Memory B cell (primary cell): ENCODE results near the gene PRSS16.

ENCODE experiments used
- ATAC-seq: fragments of 150-1000 bp; cut with Tn5 transposase; 2 replicates; pipeline ENCODE4 v1.10.0; 2021; ENCODE audit warnings: low read depth, mild to moderate bottlenecking, moderate library complexity
- DNase-seq, 2 donors: peaks; one replicate each; pipeline ENCODE4 v3.0.0; 2022; ENCODE audit warnings: low spot score in 2 of 2
- H3K27ac Mint-ChIP-seq: one replicate; pipeline ENCODE4 v1.8.0; 2022; ENCODE audit warnings: mild to moderate bottlenecking, moderate library complexity, mixed read lengths
- H3K27me3 Mint-ChIP-seq: one replicate; pipeline ENCODE4 v1.8.0; 2022; ENCODE audit warnings: mixed read lengths
- H3K36me3 Mint-ChIP-seq: one replicate; pipeline ENCODE4 v1.8.0; 2022; ENCODE audit warnings: mild to moderate bottlenecking, mixed read lengths
- H3K4me1 Mint-ChIP-seq: one replicate; pipeline ENCODE4 v1.8.0; 2022; ENCODE audit warnings: mixed read lengths
- H3K4me3 Mint-ChIP-seq: one replicate; pipeline ENCODE4 v1.8.0; 2022; ENCODE audit warnings: mild to moderate bottlenecking, moderate library complexity, mixed read lengths
- H3K9me3 Mint-ChIP-seq: one replicate; pipeline ENCODE4 v1.8.0; 2022; ENCODE audit warnings: mixed read lengths

The PRSS16 gene

DNA sequence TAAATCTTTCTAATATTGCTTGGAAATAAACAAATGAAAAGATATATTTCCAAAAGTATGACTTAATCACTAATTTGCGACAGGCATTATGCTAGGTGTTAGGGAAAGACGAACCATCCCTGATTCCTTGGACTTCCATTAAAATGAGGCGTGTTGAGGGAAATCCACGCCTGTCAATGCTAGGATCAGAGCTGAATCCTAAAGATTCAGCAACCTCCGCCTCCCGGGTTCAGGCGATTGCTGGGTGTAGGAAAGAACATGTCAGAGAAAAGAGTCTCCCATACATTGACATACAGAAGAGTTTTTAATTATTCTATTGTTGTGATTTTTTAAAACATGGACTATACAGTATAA, 16.8 kb upstream of the PRSS16 start:
- H3K4me3 Mint-ChIP-seq, result no peak overlapping the region
- no peaks in the 10 kb centered on the region for H3K4me1 Mint-ChIP-seq
- H3K27ac Mint-ChIP-seq, result no peak overlapping the region
- peaks cover 2% of the 10 kb centered on the region for H3K36me3 Mint-ChIP-seq
- peaks cover 2% of the 10 kb centered on the region for H3K9me3 Mint-ChIP-seq
- H3K27me3 Mint-ChIP-seq, result peaks cover 15% of the 10 kb centered on the region
- DNase-seq, result no peak
- no peak for ATAC-seq

DNA sequence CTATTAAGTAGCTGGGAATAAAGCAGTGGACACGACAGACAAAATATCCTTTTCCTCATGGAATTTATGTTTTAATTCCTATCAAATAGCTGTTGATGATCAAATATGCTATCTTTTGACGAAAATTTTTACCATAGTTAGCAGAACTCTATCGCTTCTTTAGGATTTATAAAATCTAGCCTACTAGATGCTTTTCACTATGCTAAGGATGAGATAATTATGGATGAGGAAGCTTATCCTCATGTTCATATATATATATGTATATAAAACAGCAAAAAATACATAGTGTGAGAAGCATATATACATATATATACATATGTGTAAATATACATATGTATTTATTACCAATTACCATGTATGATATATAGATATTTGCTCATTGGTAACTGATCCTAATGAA, 12.9 kb upstream of the PRSS16 start:
- Mint-ChIP-seq H3K27ac (no peak overlapping the region), H3K27me3 (peaks cover 25% of the 10 kb centered on the region)

DNA sequence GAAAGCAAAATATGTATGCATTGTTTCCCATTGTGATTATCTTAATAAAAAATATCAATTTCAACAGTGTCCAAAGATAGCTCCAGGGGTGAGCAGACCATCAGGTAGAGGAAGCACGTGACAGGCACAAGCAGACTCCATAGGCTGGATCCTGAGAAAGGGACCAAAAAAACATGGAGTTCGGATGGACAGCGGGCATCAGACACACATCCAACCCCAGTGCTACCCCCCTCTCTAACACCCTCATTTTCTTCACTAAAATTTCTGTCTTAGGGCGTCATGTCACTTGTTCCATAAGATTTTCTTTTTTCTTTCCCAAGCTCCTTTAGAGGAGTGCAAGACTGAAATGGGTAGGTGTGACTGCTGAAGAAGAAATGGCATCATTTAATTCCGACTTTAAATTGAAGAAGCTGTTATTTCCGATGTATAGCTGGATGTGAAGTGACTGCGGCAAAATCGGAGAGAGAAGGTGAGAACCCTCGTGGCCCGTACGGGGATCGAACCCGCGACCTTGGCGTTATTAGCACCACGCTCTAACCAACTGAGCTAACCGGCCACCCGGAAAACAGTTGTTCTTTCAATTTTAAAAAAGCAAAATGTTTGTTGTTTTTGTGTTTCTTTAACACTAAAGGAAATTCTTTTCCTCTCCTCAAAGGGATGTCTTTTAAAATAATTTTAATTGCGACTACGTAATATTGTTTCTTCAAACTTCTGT, 10.3 kb upstream of the PRSS16 start:
- H3K9me3 Mint-ChIP-seq, result peaks cover 14% of the 10 kb centered on the region
- H3K4me1 Mint-ChIP-seq, result peaks cover 4% of the 10 kb centered on the region
- ATAC-seq, result no peak
- H3K27me3 Mint-ChIP-seq, result peaks cover 27% of the 10 kb centered on the region
- no peak overlapping the region for H3K4me3 Mint-ChIP-seq
- DNase-seq, result no peak
- H3K36me3 Mint-ChIP-seq, result peaks cover 2% of the 10 kb centered on the region
- H3K27ac Mint-ChIP-seq, result no peak overlapping the region

More for the DNA sequence above, 12.9 kb upstream of the PRSS16 start:
- no peak for DNase-seq
- ATAC-seq, result no peak
- Mint-ChIP-seq H3K36me3 (peaks cover 2% of the 10 kb centered on the region), H3K4me1 (peaks cover 4% of the 10 kb centered on the region), H3K9me3 (peaks cover 14% of the 10 kb centered on the region), H3K4me3 (no peak overlapping the region)

DNA sequence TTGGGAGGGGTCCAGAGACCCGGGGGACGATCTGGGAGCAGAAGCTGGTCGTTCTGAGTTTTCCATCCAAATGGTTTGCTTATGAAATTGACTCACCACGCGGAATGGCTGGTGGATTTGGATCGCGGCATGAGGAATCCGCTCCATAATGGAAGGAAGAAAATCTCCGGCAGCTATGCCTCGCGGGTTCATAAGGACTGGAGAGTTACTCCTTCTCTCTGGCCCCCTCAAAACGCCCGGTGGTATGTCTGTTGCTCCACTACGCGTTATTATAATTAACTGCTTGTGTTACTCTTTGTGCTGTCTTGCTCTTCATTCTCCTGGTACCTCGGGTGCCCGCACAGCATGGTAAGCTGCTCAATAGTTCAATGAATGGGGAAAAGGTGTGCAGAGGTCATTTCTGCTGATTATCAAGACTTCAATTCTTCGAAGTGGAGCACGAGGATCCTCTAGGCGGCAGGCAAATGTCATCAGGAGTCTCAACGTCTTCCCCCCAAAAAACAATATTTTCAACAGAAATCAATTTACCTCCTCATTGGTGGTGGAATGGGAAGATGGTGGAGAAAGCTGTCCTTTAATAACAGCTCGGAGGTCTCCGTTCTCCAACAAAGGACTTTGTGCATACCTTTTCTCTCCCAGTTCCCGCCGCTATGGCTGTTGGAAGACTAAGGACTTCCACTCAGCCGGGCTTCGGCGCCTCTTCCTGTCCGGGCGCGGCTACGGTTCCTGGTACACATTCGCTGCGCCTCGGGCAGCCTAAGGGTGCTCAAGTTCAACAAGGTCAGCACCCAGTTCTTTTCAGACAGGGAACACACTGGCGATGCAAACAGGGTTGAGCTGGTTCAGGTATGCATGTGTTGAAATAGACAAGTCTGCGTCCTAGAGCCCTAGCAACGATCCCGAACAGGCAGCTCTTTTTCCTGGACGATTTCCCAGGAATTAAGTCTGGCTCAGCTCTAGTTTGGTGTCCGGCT, 9.2 kb upstream of the PRSS16 start:
- H3K27ac Mint-ChIP-seq, result no peak overlapping the region
- peaks cover 12% of the 10 kb centered on the region for H3K9me3 Mint-ChIP-seq
- H3K4me3 Mint-ChIP-seq, result no peak overlapping the region
- no peaks in the 10 kb centered on the region for H3K36me3 Mint-ChIP-seq
- H3K27me3 Mint-ChIP-seq, result peaks cover 27% of the 10 kb centered on the region
- DNase-seq (no peak), ATAC-seq (no peak)
- peaks cover 4% of the 10 kb centered on the region for H3K4me1 Mint-ChIP-seq

DNA sequence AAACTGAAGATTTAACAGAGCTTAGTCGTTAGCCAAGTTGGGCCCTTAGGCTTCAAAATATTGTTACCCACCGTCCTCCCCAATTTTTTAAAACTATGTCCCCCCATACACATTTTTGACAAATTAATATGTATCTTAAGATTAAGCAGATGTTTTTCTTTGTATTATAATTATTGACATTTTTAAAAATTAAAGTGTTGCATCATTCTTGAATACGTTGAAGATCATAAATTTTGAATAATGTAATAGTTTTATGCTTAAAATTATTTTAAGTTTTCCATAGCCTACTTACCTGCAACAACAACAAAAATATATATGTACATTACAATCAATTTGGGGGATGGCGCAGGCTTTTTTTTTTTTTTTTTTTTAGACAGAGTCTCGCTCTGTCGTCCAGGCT, 8.2 kb upstream of the PRSS16 start:
- H3K4me3 Mint-ChIP-seq, result no peak overlapping the region
- peaks cover 25% of the 10 kb centered on the region for H3K27me3 Mint-ChIP-seq
- DNase-seq (no peak), ATAC-seq (no peak)
- H3K9me3 Mint-ChIP-seq, result peaks cover 12% of the 10 kb centered on the region
- H3K36me3 Mint-ChIP-seq, result no peaks in the 10 kb centered on the region
- peaks cover 4% of the 10 kb centered on the region for H3K4me1 Mint-ChIP-seq
- no peak overlapping the region for H3K27ac Mint-ChIP-seq

DNA sequence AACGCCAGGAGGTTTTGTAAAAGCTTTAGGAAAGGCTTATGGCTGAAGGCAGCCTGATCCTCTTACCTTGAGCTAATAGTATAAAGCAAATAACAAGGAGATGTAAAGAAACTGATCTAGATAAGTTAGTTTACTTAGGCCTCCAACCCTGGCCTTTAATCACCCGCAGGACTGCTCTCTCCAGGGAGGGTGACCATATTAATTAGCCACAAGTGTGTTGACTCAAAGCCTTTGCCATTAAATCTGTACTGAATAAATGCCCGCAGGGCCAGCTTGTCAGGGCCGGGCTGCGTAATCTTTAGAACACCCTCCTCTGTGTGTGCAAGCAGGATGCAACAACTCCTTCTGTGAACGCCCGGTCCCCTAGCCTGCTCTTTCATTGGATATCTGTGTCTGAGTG, 6.1 kb upstream of the PRSS16 start:
- no peaks in the 10 kb centered on the region for H3K36me3 Mint-ChIP-seq
- peaks cover 4% of the 10 kb centered on the region for H3K4me1 Mint-ChIP-seq
- peaks cover 12% of the 10 kb centered on the region for H3K9me3 Mint-ChIP-seq
- no peak overlapping the region for H3K4me3 Mint-ChIP-seq
- peaks cover 23% of the 10 kb centered on the region for H3K27me3 Mint-ChIP-seq
- ATAC-seq, result no peak
- no peak overlapping the region for H3K27ac Mint-ChIP-seq
- DNase-seq, result no peak

DNA sequence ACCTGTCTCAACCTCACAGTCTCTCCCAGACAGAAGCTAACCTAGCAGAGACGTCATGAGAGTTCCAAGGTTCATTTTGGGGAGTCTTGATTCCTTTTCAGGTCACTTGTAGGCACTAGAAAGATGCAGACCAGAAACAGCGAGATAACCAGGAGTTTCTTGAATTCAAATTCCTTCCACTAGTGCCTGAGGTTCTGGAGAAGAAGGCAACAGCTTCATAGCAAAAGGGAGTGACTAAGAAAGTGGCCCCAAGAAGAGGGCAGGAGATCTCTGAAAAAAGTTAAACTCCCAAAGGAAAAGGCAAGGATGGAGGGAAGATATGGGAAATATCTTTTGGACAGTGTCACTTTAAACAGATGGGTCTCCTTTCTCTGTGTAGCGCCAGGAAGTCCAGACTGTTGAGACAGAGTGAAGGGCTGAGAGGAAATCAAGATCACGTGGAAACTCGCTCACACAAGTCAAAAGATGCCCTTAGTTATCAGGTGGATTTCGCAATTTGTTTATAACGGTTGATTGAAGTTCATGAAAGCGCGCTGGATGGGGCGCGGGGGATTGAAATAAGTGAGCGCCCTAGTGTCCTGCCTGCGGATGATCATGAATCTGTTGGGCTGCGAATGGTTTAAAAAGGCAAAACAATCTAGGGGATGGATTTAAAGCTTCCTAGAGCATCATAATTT, 4.8 kb upstream of the PRSS16 start:
- no peak overlapping the region for H3K4me3 Mint-ChIP-seq
- peaks cover 7% of the 10 kb centered on the region for H3K9me3 Mint-ChIP-seq
- no peak for ATAC-seq
- H3K4me1 Mint-ChIP-seq, result peaks cover 2% of the 10 kb centered on the region
- H3K36me3 Mint-ChIP-seq, result no peaks in the 10 kb centered on the region
- no peak overlapping the region for H3K27ac Mint-ChIP-seq
- DNase-seq, result no peak
- peaks cover 15% of the 10 kb centered on the region for H3K27me3 Mint-ChIP-seq

DNA sequence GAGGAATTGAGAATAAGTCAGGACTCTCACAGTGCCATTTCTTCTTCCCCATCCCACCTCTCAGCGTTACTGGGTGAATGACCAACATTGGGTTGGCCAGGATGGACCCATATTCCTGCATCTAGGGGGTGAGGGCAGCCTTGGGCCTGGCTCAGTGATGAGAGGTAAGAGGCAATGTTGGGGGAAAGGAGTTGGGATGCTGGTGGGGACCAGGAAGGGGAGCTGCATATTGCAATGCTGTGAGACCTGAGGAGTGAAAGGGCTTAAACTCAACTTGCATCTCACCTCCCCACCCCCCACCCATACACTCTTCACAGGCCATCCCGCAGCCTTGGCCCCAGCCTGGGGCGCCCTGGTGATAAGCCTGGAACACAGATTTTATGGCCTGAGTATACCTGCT, 1.3 kb downstream of the PRSS16 start:
- no peak for ATAC-seq
- Mint-ChIP-seq H3K9me3 (no peaks in the 10 kb centered on the region), H3K36me3 (no peaks in the 10 kb centered on the region), H3K4me3 (no peak overlapping the region), H3K4me1 (peaks cover 4% of the 10 kb centered on the region), H3K27ac (no peak overlapping the region), H3K27me3 (peaks cover 11% of the 10 kb centered on the region)
- DNase-seq, result no peak

DNA sequence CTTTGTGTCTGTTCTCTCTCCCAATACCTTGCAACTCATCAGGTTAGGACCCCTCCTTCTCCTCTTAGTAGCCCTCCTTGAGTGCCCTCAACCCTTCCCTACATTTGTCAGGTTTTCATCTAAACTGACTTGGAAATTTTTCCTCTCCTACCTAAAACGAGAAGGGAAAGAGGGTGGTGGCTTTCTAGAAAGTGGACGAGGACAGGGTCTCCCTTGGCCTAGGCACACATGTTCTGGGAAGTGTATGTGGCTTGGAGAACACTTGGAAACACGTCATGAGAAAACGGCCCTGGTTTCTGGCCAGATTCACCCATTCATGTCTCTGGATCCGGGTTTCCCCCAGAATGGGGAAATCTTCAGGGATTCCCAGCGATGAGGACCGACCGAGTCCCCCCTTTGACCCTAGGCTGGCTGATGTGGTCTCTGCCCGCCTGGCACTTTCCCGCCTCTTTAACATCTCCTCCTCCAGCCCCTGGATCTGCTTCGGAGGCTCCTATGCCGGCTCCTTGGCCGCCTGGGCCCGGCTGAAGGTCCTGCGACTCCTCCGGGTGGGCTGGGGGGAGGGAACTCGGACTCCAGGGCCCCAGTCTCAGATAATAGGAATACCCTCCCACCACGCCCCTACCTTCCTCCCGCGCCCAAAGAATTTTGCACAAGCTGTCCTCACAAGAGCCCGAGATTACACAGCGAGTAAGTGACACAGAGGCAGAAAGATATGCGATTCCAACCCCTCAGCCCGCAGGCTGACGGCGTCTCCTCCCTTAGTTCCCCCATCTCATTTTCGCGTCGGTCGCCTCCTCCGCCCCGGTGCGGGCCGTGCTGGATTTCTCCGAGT, 3.0 kb downstream of the PRSS16 start:
- no peaks in the 10 kb centered on the region for H3K9me3 Mint-ChIP-seq
- ATAC-seq (peak; percentile 11), DNase-seq (no peak)
- H3K4me1 Mint-ChIP-seq, result peaks cover 4% of the 10 kb centered on the region
- peak overlapping the region; percentile 97 for H3K4me3 Mint-ChIP-seq
- peaks cover 12% of the 10 kb centered on the region for H3K27me3 Mint-ChIP-seq
- H3K27ac Mint-ChIP-seq, result peak overlapping the region; percentile 81
- H3K36me3 Mint-ChIP-seq, result no peaks in the 10 kb centered on the region

DNA sequence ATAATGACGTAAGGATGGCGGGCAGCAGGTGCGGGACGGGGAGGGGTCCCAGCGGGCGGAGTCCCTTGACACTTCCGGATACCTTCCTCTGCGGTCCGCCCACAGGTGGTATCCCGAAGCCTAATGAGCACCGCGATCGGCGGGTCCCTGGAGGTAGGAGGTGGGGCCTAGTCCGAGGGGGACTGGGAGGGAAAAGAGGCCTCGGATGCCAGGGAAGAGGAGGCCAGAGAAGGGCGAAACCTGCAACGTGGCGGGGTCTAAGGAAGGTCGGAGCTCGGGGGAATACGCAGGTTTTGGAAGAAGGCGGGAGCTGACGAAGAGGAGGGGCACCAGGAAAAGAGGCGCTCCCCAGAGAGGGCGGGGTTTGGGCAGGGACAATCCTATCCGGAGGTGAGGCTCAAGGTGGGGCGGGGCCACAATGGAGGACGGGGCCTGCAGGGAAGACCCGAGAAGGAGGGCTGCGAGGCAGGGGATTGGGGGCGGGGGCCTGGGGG, 3.7 kb downstream of the PRSS16 start:
- ATAC-seq, result peak; percentile 57
- Mint-ChIP-seq H3K36me3 (peaks cover 3% of the 10 kb centered on the region), H3K4me3 (peak overlapping the region; percentile 97), H3K4me1 (peaks cover 4% of the 10 kb centered on the region), H3K9me3 (no peaks in the 10 kb centered on the region), H3K27ac (peak overlapping the region; percentile 81), H3K27me3 (peaks cover 18% of the 10 kb centered on the region)
- peak; percentile 16 to 37 for DNase-seq

DNA sequence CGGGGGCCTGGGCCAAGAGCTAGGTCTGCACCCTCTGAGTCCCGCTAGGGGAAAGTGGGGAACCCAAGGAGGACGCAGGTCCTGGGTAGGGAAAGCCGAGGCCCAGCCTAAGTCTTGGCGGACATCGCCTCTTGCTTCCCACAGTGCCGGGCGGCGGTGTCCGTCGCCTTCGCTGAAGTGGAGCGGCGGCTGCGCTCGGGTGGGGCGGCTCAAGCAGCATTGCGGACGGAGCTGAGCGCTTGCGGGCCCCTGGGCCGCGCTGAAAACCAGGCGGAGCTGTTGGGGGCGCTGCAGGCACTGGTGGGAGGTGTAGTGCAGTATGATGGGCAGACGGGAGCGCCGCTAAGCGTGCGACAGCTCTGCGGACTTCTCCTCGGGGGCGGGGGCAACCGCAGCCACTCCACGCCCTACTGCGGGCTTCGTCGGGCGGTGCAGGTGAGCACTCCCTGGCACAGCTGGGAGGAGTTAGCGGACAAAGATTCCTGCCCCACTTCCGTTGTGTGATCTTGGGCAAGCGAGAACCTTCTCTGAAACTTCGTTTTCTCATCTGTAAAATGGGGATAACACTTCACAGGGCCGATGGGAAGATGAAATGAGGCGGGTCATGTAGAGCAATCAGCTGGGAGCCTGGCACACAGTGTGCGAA, 4.2 kb downstream of the PRSS16 start:
- no peak overlapping the region for H3K27ac Mint-ChIP-seq
- ATAC-seq (peak; percentile 91), DNase-seq (peak; percentile 61 to 63)
- H3K27me3 Mint-ChIP-seq, result peaks cover 20% of the 10 kb centered on the region
- peaks cover 4% of the 10 kb centered on the region for H3K4me1 Mint-ChIP-seq
- H3K36me3 Mint-ChIP-seq, result peaks cover 3% of the 10 kb centered on the region
- peak overlapping the region; percentile 97 for H3K4me3 Mint-ChIP-seq
- no peaks in the 10 kb centered on the region for H3K9me3 Mint-ChIP-seq

DNA sequence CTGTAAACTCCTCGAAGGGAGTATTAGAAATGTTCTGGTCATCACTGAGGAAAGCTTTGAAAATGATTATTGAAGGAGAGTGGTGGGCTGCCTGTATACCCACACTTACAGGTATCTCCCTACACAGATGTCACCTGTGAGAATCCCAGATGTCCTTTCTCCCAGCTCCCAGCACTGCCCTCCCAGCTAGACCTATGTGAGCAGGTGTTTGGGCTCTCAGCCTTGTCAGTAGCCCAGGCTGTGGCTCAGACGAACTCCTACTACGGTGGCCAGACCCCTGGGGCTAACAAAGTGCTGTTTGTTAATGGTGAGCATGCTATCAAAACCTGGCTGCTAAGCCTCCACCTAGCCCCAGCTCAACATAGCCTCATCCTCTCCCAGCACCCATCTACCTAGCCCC, 7.1 kb downstream of the PRSS16 start:
- no peak for ATAC-seq
- DNase-seq, result no peak
- Mint-ChIP-seq H3K9me3 (no peaks in the 10 kb centered on the region), H3K36me3 (peaks cover 5% of the 10 kb centered on the region), H3K27me3 (peaks cover 20% of the 10 kb centered on the region), H3K4me3 (no peak overlapping the region), H3K27ac (no peak overlapping the region), H3K4me1 (peaks cover 4% of the 10 kb centered on the region)

DNA sequence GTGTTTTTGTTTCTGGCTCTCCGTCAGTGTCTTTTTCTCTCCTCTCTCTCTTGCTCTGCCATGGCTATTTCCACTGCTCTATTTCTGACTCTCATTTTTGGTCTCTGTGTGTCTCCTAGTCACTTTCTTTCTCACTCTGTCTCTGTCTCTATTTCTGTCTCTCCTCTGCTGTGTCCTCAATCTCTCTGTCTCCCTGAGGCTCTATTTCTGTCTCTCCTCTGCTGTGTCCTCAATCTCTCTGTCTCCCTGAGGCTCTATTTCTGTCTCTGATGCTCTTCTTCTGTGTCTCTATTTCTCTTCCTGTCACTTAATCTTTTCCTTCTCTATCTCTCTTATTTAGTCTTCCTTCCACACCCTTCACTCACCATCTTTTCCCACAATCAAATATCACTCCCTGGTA, 8.4 kb downstream of the PRSS16 start:
- H3K4me1 Mint-ChIP-seq, result peaks cover 4% of the 10 kb centered on the region
- no peak for ATAC-seq
- no peak overlapping the region for H3K4me3 Mint-ChIP-seq
- H3K9me3 Mint-ChIP-seq, result no peaks in the 10 kb centered on the region
- no peak overlapping the region for H3K27ac Mint-ChIP-seq
- peaks cover 18% of the 10 kb centered on the region for H3K27me3 Mint-ChIP-seq
- DNase-seq, result no peak
- peaks cover 5% of the 10 kb centered on the region for H3K36me3 Mint-ChIP-seq
